Measurements from ENCODE around the gene PCSK9.

PCSK9 gene

DNA sequence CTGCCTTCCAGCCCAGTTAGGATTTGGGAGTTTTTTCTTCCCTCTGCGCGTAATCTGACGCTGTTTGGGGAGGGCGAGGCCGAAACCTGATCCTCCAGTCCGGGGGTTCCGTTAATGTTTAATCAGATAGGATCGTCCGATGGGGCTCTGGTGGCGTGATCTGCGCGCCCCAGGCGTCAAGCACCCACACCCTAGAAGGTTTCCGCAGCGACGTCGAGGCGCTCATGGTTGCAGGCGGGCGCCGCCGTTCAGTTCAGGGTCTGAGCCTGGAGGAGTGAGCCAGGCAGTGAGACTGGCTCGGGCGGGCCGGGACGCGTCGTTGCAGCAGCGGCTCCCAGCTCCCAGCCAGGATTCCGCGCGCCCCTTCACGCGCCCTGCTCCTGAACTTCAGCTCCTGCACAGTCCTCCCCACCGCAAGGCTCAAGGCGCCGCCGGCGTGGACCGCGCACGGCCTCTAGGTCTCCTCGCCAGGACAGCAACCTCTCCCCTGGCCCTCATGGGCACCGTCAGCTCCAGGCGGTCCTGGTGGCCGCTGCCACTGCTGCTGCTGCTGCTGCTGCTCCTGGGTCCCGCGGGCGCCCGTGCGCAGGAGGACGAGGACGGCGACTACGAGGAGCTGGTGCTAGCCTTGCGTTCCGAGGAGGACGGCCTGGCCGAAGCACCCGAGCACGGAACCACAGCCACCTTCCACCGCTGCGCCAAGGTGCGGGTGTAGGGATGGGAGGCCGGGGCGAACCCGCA lies at the start of gene PCSK9:
Gene PCSK9 (plus strand): TSS at position 207 of the 741 bp plus-strand sequence. CDS start 290 bp downstream, at position 497.
- DNase-seq (ENCODE audit: low read depth): no peak

DNA sequence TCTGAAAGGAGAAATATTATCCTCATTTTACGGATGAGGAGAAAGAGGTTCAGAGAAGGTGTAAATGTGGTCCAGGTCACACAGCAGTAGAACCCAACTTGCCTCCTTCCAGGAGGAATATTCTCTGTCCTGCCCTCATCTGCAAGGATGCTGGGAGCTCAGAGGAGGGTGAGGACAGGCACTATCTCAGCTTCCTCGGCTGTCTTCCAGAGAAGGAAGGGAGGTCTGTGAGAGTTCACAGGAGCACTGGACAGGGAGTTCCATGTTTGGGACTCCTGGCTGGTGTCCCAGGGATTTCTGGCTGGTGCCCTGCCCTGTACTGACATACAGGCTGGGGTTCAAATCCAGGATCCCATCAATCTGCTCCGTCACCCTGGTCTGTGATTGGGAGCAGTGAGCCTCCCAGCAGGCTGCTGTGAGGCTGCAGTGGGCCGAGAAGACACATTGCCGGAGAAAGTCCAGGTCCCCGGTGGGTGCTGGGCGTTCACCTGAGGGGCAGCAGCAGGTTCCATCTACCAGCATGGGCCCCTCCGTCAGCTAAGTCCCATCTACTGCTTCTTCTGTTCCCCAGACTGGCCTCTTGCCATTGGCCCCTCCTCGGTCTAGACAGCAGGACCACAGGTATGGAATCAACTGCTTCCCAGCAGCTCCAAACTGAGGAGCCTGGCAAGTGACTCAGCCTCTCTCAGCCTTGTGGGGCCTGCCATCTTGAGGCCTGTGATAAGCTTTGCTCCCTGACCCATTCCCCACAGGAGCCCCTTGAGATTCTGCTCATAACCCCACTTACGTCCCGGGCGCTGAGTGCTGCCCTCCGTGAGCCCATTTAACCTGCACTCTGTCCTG lies 49.2 kb upstream of the PCSK9 start:
- no peak for DNase-seq (ENCODE audit: low read depth)

- no peak for DNase-seq (ENCODE audit: low read depth)
Measured at GRCh38 chr1:54990916-54991315, 48.4 kb upstream of the PCSK9 start.

GRCh38 chr1:54991939-54992338 lies 47.4 kb upstream of the PCSK9 start:
- DNase-seq (ENCODE audit: low read depth): no peak

GRCh38 chr1:54993140-54993539 lies 46.2 kb upstream of the PCSK9 start:
- no peak for DNase-seq (ENCODE audit: low read depth)

DNA sequence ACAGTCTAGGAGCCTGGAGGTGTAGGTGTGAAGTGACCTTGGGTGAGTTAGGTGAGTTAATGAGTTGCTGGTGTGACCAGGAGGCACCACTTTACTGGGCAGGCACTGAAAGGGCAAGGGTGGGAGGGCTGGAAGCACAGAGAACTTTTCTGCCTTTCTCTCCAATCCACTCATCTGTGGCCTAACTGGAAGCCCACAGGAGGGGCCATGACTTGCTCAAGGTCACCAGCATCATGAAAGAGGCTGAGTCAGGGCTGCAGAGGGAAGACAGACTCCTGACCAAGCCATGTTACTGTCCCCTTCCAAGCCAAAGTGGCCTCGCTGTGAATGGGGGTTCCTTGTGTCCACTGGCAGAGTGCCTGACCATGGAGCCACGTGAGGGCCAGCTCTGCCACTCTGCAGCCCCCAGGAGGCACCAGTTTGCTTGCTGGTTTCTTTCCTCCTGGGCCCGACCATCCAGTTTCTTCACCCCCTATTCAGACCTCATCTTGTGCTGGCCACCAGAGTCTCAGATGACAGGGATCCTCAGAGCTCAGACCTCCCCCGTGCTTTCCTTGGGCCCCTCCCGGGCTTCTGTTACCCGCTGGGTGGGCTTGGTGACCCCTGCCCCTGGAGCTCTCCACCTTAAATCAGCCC lies 44.9 kb upstream of the PCSK9 start:
- DNase-seq (ENCODE audit: low read depth): no peak

- no peak for DNase-seq (ENCODE audit: low read depth)
Measured at GRCh38 chr1:54995013-54995760, 44.2 kb upstream of the PCSK9 start.

DNA sequence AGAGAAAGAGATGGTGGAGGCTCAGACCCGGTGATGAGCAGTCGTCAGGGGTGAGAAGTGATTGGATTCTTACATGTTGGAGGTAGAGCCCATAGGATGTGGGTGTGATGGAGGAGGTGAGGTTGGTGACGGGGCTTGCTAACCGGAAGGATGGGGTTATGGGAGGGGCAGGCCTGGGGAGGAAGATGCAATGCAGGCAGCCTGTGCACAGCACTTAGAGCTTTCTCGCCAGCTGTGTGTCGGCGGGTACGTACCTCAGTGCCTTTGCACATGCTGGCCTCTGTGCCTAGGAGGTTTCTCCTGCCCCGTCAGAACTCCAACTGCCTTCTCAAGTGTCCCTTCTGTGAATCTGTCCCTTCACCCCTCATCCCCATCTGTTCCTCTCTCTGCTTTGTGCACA lies 43.5 kb upstream of the PCSK9 start:
- DNase-seq (ENCODE audit: low read depth): no peak

- DNase-seq (ENCODE audit: low read depth): no peak
Measured at GRCh38 chr1:54996359-54996868, 42.9 kb upstream of the PCSK9 start.

- no peak for DNase-seq (ENCODE audit: low read depth)
Measured at GRCh38 chr1:54996869-54997710, 42.3 kb upstream of the PCSK9 start.

GRCh38 chr1:54997711-54997986 lies 41.7 kb upstream of the PCSK9 start:
- no peak for DNase-seq (ENCODE audit: low read depth)

- DNase-seq (ENCODE audit: low read depth): no peak
Measured at GRCh38 chr1:54998100-54998499, 41.2 kb upstream of the PCSK9 start.

GRCh38 chr1:54998677-54999076 lies 40.7 kb upstream of the PCSK9 start, which contains the start of gene BSND:
Gene BSND, plus strand, starts transcription at chr1:54998933. Its CDS starts 254 bp downstream, at chr1:54999187.
- no peak for DNase-seq (ENCODE audit: low read depth)

GRCh38 chr1:55000110-55001085 lies 39.0 kb upstream of the PCSK9 start:
- DNase-seq (ENCODE audit: low read depth): no peak

DNA sequence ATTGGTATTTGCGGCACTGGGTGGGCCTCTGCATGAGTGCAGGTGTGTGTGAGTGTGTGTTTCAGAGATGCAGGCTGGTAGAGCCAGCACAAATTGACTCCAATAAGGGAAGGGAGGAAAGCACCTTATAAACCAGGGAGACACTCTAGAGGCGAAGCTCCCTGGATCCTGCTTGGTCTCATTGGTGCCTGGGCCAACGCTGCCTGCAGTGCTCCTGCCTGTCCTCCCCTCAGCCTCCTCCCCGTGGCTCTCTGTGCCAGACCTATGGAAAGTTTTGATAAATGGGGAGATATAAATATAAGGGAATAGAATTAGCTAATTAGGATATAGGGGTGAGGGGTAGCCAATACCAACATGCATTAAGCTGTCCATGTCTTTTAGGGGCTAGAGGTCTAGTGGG lies 38.0 kb upstream of the PCSK9 start:
- no peak for DNase-seq (ENCODE audit: low read depth)

GRCh38 chr1:55002686-55003085 lies 36.7 kb upstream of the PCSK9 start:
- DNase-seq (ENCODE audit: low read depth): no peak

- DNase-seq (ENCODE audit: low read depth): no peak
Measured at GRCh38 chr1:55005351-55006140, 33.8 kb upstream of the PCSK9 start.

DNA sequence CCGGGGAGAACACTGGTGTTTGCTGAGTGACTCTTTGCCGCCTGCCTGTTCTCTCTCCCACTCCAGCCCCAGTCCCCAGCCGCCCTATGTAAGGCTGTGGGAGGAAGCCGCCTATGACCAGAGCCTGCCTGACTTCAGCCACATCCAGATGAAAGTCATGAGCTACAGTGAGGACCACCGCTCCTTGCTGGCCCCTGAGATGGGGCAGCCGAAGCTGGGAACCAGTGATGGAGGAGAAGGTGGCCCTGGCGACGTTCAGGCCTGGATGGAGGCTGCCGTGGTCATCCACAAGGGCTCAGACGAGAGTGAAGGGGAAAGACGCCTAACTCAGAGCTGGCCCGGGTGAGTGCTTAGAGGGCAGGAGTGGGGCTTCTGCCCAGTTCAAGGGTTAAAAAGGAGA lies 32.4 kb upstream of the PCSK9 start:
- DNase-seq (ENCODE audit: low read depth): no peak

GRCh38 chr1:55007625-55008024 lies 31.7 kb upstream of the PCSK9 start:
- DNase-seq (ENCODE audit: low read depth): peak; percentile 68
